OCI-LY7 (cell line): ENCODE results near the gene C2CD4D.

ENCODE experiments used
- EZH2phosphoT487 ChIP-seq: fragments of 200-600 bp; sonication (generic); IDR thresholded peaks from 2 replicates; pipeline ENCODE4 v1.6.1; 2018; ENCODE audit warnings: low read depth, borderline replicate concordance, mild to moderate bottlenecking, mixed run types, antibody characterized with exemption, low read length, moderate library complexity, mixed read lengths
- TF ChIP-seq, protein P1 (sequence below): fragments of 200-600 bp; sonication (generic); conservative IDR thresholded peaks from 2 replicates; pipeline ENCODE4 v1.5.1; 2014; ENCODE audit warnings: mild to moderate bottlenecking, antibody characterized with exemption, low read length, moderate library complexity, mixed read lengths

DNA sequence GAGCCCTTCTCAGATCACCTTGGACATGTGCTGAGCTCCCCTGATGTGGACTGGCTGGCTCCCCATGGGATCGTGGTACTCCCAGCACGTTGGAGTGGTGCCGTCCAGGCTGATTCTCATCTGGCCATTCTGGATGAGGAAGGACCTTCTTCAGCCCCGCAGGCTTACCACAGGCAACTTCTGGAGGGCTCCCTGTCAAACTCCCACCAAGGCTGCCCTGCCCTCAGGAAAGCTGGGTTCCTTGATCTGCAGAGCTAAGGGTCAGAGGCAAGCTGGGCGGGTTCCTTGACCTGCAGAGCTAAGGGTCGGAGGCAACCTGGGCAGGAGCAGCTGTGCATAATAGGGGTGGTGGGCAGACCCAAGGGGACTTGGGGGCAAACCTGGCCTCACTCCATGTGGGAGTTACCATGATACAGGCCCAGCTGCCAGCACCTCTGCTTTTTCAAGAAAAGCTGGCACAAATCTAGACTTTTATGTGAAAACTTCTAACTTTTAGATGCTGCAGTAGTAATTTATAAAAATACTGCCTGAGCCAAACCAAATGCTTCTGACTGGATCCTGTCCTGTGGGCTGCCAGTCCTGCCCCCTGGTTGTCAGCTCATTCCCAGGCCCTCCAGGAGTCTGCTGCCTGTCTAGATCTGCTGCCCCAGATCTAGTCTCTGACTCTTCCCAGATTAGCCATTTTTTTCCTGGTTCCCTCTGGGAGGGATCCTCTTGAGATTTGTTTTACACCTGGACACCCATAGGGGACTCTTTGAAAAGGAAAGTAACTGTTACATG lies 19.5 kb upstream of the C2CD4D start:
- TF ChIP-seq, protein P1, sequence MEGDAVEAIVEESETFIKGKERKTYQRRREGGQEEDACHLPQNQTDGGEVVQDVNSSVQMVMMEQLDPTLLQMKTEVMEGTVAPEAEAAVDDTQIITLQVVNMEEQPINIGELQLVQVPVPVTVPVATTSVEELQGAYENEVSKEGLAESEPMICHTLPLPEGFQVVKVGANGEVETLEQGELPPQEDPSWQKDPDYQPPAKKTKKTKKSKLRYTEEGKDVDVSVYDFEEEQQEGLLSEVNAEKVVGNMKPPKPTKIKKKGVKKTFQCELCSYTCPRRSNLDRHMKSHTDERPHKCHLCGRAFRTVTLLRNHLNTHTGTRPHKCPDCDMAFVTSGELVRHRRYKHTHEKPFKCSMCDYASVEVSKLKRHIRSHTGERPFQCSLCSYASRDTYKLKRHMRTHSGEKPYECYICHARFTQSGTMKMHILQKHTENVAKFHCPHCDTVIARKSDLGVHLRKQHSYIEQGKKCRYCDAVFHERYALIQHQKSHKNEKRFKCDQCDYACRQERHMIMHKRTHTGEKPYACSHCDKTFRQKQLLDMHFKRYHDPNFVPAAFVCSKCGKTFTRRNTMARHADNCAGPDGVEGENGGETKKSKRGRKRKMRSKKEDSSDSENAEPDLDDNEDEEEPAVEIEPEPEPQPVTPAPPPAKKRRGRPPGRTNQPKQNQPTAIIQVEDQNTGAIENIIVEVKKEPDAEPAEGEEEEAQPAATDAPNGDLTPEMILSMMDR: no peak
- TF ChIP-seq EZH2phosphoT487: no peak
